Left ventricle myocardium superior (tissue), 1 donor: Measurements from ENCODE around the gene LPIN2. TPM values are rescaled to one million over a fixed set of nuclear protein-coding genes. Genes with fewer than 3 reads are reported as not detected.

Source experiments
- ATAC-seq: fragments of 200-7000 bp; cut with Tn5 transposase; one replicate; pipeline ENCODE4 v1.9.1; 2020; ENCODE audit warnings: mild to moderate bottlenecking, moderate library complexity
- DNase-seq: peaks from one replicate; pipeline ENCODE4 v3.0.0-alpha.2; 2020
- intact Hi-C: fragments of 100-400 bp; cut with micrococcal nuclease; formaldehyde crosslinking; loops from one replicate; pipeline ENCODE4 v1.11.0; 2022
- total RNA-seq: library from RNA; stranded (reverse); fragmentation: NEBNext Ultra II Directional; extraction: Animal tissue kit (Norgen Biotek cat#: 25700); gene quantifications from one replicate; pipeline ENCODE4 v1.2.1, GENCODE V29; 2021
- donor health status: DM: no; HTN: yes; CAD: no; lungs with severe emphysema.

Gene LPIN2
- total RNA-seq, 1 donor from 2014 or later: 10.6 TPM

GRCh38 chr18:2986150-2986865 lies 26.6 kb downstream of the LPIN2 start:
- intact Hi-C loops: no loop called here
- DNase-seq (no peak), ATAC-seq (no peak)

GRCh38 chr18:2985628-2986027 lies 27.3 kb downstream of the LPIN2 start:
- DNase-seq (no peak), ATAC-seq (no peak)
- intact Hi-C loops: no loop called here

GRCh38 chr18:2984703-2985261 lies 28.2 kb downstream of the LPIN2 start:
- intact Hi-C loops: no loop called here
- DNase-seq (no peak), ATAC-seq (no peak)

- DNase-seq (no peak), ATAC-seq (no peak)
- intact Hi-C loops: no loop called here
Measured at GRCh38 chr18:2984091-2984490, 28.9 kb downstream of the LPIN2 start.

GRCh38 chr18:2983296-2983695 lies 29.6 kb downstream of the LPIN2 start:
- ATAC-seq (no peak), DNase-seq (no peak)
- intact Hi-C loops: no loop called here

DNA sequence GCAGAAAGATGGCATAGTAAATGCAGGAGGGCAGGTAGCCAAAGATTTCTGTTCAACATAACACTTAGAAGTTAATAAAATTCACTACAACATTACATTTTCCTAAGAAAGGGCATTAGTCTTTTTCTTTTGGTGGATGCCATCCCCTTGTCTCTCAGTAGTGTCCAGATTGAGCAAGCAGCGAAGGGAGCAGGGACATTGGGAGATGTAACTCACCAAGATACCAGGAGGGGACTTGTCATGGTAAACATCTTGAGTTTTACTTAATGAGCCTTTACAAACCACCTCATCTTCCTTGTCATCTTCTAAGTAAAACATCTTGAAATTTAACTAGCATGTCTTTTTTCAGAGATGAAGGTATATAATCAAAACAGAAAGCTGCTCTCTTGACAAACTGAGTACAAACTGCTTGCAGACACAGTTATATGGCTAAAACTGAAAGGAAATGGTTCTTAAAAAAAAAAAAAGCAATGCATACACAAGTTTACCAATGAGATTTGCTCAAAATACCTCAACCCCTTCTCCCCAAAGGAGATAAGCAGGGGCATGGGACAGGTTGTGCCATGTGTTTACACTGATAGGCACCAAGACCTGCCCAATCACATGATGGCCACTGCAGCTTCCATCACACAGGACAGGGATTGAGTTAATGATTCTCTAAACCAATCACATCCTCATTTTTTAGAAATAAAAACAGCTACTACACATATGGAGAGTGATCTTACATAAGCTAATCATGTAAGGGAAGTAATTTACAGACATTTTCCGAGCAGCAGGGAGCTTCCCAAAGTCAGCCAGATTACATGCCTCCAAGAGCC lies 30.3 kb downstream of the LPIN2 start:
- DNase-seq: no peak
- intact Hi-C loops: no loop called here
- peak; percentile 38 for ATAC-seq

- ATAC-seq (no peak), DNase-seq (no peak)
- intact Hi-C loops: no loop called here
Measured at GRCh38 chr18:2982022-2982421, 30.9 kb downstream of the LPIN2 start.

DNA sequence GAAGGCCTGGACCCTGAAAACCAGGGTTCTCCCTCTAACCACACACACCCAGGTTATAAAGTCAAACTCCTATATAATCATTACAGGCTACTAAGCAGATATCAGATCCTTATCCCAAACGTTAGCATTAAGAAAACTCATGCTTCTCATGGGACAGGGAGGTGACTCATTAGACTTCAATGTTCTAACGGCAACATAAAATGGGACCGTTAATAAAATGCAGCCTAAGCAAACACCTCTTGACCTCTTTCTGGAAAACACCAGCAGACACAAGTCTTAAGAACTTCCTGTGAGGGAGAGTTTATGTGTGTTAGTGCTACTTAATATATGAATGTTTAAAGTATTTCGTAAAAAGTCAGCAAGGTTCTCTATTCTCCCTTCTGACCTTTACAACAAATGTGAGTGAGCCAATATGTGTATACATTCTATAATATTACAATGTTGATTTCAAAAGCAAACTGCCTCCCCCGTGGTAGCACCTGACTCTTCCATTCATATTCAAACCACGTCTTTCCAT lies 31.7 kb downstream of the LPIN2 start:
- intact Hi-C loops: no loop called here
- DNase-seq: no peak
- peak; percentile 29 for ATAC-seq

GRCh38 chr18:2979871-2980790 lies 32.8 kb downstream of the LPIN2 start:
- intact Hi-C loops: no loop called here
- ATAC-seq (peak; percentile 8), DNase-seq (no peak)

GRCh38 chr18:2979129-2979528 lies 33.8 kb downstream of the LPIN2 start:
- ATAC-seq (no peak), DNase-seq (no peak)
- intact Hi-C loops: no loop called here

- peak; percentile 5 for ATAC-seq
- no peak for DNase-seq
- intact Hi-C loops: no loop called here
Measured at GRCh38 chr18:2978661-2979106, 34.3 kb downstream of the LPIN2 start.

DNA sequence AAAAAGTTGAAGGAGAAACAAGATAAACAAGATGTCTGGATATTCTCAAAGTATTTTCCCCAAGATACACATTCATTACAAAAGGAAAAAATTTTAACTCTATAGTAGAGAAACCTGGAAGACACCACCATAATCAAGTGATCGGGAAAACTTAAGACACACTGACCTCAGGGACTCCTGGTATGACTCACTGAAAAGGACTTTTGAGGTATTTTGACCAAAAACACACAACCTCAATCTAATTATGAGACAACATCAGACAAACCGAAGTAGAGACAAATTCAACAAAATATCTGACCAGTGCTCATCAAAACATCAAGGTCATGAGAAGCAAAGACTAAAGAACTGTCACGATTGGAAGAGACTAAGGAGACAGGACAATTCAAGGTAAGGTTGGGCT lies 34.7 kb downstream of the LPIN2 start:
- intact Hi-C loops: no loop called here
- no peak for ATAC-seq
- no peak for DNase-seq

GRCh38 chr18:2976218-2977132 lies 36.5 kb downstream of the LPIN2 start:
- intact Hi-C loops: no loop called here
- ATAC-seq (peak; percentile 71), DNase-seq (no peak)

DNA sequence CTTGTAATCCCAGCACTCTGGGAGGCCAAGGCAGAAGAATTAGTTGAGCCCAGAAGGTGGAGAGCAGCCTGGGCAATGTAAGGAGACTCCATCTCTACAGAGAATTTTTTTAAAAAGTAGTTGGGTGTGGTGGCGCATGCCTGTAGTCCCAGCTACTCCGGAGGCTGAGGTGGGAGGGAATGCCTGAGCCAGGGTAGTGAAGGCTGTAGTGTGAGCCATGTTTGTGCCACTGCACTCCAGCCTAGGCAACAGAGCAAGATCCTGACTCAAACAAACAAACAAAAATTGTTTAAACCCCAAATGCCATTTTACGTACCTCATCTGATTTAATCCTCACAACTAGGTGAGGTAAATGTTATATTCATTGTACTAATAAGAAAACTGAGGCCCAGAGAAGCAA lies 38.2 kb downstream of the LPIN2 start:
- intact Hi-C loops: no loop called here
- DNase-seq: no peak

GRCh38 chr18:2971741-2972552 lies 41.0 kb downstream of the LPIN2 start:
- DNase-seq (peak; percentile 52), ATAC-seq (peak; percentile 66)
- intact Hi-C loops: no loop called here

More for the DNA sequence above, 38.2 kb downstream of the LPIN2 start:
- ATAC-seq: no peak

GRCh38 chr18:2970772-2971659 lies 41.9 kb downstream of the LPIN2 start:
- DNase-seq: no peak
- intact Hi-C loops: no loop called here

More at GRCh38 chr18:2970772-2971659, 41.9 kb downstream of the LPIN2 start:
- peak; percentile 63 for ATAC-seq
